Type B pancreatic cell (in vitro differentiated cells): ENCODE measurements around the gene GABARAP. TPM values are rescaled to one million over a fixed set of nuclear protein-coding genes. Genes with fewer than 3 reads are reported as not detected.

Experiments used
- DNase-seq: peaks from one replicate; pipeline ENCODE4 v3.0.0; 2021; ENCODE audit warnings: mixed read lengths; ENCODE audit not compliant: unreplicated experiment; ENCODE audit errors: extremely low spot score
- H3K27ac Mint-ChIP-seq: 2 replicates; pipeline ENCODE4 v1.8.0; 2021; ENCODE audit warnings: mild to moderate bottlenecking, mixed read lengths
- H3K27me3 Mint-ChIP-seq: 2 replicates; pipeline ENCODE4 v1.8.0; 2021; ENCODE audit warnings: mixed read lengths
- H3K36me3 Mint-ChIP-seq: 2 replicates; pipeline ENCODE4 v1.8.0; 2021; ENCODE audit warnings: mixed read lengths
- H3K4me1 Mint-ChIP-seq: one replicate; pipeline ENCODE4 v1.8.0; 2021; ENCODE audit warnings: mixed read lengths; ENCODE audit not compliant: unreplicated experiment
- H3K4me3 Mint-ChIP-seq: 2 replicates; pipeline ENCODE4 v1.8.0; 2021; ENCODE audit warnings: mild to moderate bottlenecking, mixed read lengths
- H3K9me3 Mint-ChIP-seq: 2 replicates; pipeline ENCODE4 v1.8.0; 2021; ENCODE audit warnings: mixed read lengths
- total RNA-seq: library from RNA; stranded (reverse); gene quantifications from 2 replicates; pipeline ENCODE4 v1.2.1, GENCODE V29; 2021; ENCODE audit warnings: low replicate concordance
- TF ChIP-seq, protein P1 (sequence below): fragments of 200-600 bp; sonication (generic); conservative IDR thresholded peaks from 2 replicates; pipeline ENCODE4 v1.5.0; 2021; ENCODE audit warnings: antibody characterized with exemption, mild to moderate bottlenecking

The GABARAP gene
- total RNA-seq, 1 donor from 2014 or later, result 478 TPM

- Mint-ChIP-seq H3K4me3 (no peak overlapping the region), H3K9me3 (no peaks in the 10 kb centered on the region)
- DNase-seq, result no peak
These were observed 42.7 kb upstream of the GABARAP start for GRCh38 chr17:7284911-7285310.

DNA sequence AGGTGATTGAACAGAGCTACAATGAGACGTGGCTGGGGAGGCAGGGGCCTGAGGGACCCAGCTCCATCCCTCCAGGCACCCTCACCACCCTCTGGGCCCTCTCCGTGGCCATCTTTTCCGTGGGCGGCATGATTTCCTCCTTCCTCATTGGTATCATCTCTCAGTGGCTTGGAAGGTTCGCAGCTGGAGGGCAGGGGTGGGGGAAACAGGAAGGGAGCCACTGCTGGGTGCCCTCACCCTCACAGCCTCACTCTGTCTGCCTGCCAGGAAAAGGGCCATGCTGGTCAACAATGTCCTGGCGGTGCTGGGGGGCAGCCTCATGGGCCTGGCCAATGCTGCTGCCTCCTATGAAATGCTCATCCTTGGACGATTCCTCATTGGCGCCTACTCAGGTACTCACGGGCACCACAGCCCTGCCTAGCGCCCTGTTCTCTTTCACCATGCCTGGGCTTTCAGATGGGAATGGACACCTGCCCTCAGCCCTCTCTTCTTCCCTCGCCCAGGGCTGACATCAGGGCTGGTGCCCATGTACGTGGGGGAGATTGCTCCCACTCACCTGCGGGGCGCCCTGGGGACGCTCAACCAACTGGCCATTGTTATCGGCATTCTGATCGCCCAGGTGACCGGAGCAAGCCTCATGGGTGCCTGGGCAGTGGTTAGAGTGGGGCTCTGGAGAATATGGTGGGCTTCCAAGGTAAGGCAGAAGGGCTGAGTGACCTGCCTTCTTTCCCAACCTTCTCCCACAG, 41.4 kb upstream of the GABARAP start:
- DNase-seq, result no peak
- Mint-ChIP-seq H3K4me3 (peak overlapping the region; percentile 88), H3K36me3 (no peaks in the 10 kb centered on the region), H3K4me1 (peaks cover 15% of the 10 kb centered on the region), H3K27me3 (peaks cover 14% of the 10 kb centered on the region), H3K27ac (no peak overlapping the region), H3K9me3 (no peaks in the 10 kb centered on the region)
- TF ChIP-seq, protein P1, sequence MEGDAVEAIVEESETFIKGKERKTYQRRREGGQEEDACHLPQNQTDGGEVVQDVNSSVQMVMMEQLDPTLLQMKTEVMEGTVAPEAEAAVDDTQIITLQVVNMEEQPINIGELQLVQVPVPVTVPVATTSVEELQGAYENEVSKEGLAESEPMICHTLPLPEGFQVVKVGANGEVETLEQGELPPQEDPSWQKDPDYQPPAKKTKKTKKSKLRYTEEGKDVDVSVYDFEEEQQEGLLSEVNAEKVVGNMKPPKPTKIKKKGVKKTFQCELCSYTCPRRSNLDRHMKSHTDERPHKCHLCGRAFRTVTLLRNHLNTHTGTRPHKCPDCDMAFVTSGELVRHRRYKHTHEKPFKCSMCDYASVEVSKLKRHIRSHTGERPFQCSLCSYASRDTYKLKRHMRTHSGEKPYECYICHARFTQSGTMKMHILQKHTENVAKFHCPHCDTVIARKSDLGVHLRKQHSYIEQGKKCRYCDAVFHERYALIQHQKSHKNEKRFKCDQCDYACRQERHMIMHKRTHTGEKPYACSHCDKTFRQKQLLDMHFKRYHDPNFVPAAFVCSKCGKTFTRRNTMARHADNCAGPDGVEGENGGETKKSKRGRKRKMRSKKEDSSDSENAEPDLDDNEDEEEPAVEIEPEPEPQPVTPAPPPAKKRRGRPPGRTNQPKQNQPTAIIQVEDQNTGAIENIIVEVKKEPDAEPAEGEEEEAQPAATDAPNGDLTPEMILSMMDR, result no peak

More at GRCh38 chr17:7284911-7285310, 42.7 kb upstream of the GABARAP start:
- Mint-ChIP-seq H3K27me3 (peaks cover 14% of the 10 kb centered on the region), H3K4me1 (peaks cover 14% of the 10 kb centered on the region), H3K36me3 (no peaks in the 10 kb centered on the region), H3K27ac (no peak overlapping the region)
- TF ChIP-seq, protein P1, result no peak

- H3K4me3 Mint-ChIP-seq, result peak overlapping the region; percentile 88
- H3K27me3 Mint-ChIP-seq, result peaks cover 8% of the 10 kb centered on the region
- no peak overlapping the region for H3K27ac Mint-ChIP-seq
- DNase-seq, result no peak
- H3K9me3 Mint-ChIP-seq, result no peaks in the 10 kb centered on the region
- peaks cover 15% of the 10 kb centered on the region for H3K4me1 Mint-ChIP-seq
- TF ChIP-seq, protein P1, result no peak
- no peaks in the 10 kb centered on the region for H3K36me3 Mint-ChIP-seq
These were observed 40.6 kb upstream of the GABARAP start for GRCh38 chr17:7282752-7283321.

- peak overlapping the region; percentile 88 for H3K4me3 Mint-ChIP-seq
- DNase-seq, result no peak
- H3K4me1 Mint-ChIP-seq, result peaks cover 15% of the 10 kb centered on the region
- no peaks in the 10 kb centered on the region for H3K36me3 Mint-ChIP-seq
- TF ChIP-seq, protein P1, result no peak
- no peaks in the 10 kb centered on the region for H3K9me3 Mint-ChIP-seq
- no peak overlapping the region for H3K27ac Mint-ChIP-seq
- peaks cover 6% of the 10 kb centered on the region for H3K27me3 Mint-ChIP-seq
These were observed 39.9 kb upstream of the GABARAP start for GRCh38 chr17:7281953-7282751.

- Mint-ChIP-seq H3K36me3 (no peaks in the 10 kb centered on the region), H3K27ac (peak within 1 kb of the TSS; percentile 83), H3K4me3 (peak within 1 kb of the TSS; percentile 88), H3K4me1 (peaks cover 15% of the 10 kb centered on the region), H3K9me3 (no peaks in the 10 kb centered on the region), H3K27me3 (peaks cover 6% of the 10 kb centered on the region)
- peak; percentile 98 for DNase-seq
- TF ChIP-seq, protein P1, result no peak
These were observed 39.1 kb upstream of the GABARAP start, which contains the start of gene SLC2A4 for GRCh38 chr17:7281074-7281952. Gene SLC2A4, plus strand, starts transcription at chr17:7281718. Its CDS starts 217 bp downstream, at chr17:7281935.
